Stomach (tissue), 9 donors: ENCODE results near the gene OVCH1. TPM values are rescaled to one million over a fixed set of nuclear protein-coding genes. Genes with fewer than 3 reads are reported as not detected.

ENCODE experiments used
- DNase-seq, 2 donors: peaks; one replicate each; pipeline versions ENCODE4 v3.0.0 to v3.0.0-alpha.2; 2013 to 2019
- H3K27ac ChIP-seq, 5 donors: fragments of 200-600 bp in 4 of 5; sonication (generic) in 4 of 5; one replicate each; pipeline ENCODE4 v1.5.1; 2013 to 2019; ENCODE audit warnings: mild to moderate bottlenecking in 1 of 5, moderate library complexity in 1 of 5
- H3K27me3 ChIP-seq, 3 donors: fragments of 200-600 bp; sonication (generic); one replicate each; pipeline ENCODE4 v1.5.1; 2017 to 2019; ENCODE audit warnings: mixed run types in 1 of 3
- H3K36me3 ChIP-seq, 4 donors: fragments of 200-600 bp; sonication (generic); 1 replicate in 3 of 4; 2 replicates in 1 of 4; pipeline ENCODE4 v1.5.1; 2016 to 2019
- H3K4me1 ChIP-seq, 4 donors: fragments of 200-600 bp; sonication (generic); one replicate each; pipeline ENCODE4 v1.5.1; 2016 to 2019
- H3K4me3 ChIP-seq, 4 donors: fragments of 200-600 bp; sonication (generic) in 3 of 4; one replicate each; pipeline ENCODE4 v1.5.1; 2016 to 2019; ENCODE audit warnings: mild to moderate bottlenecking in 1 of 4
- H3K9me3 ChIP-seq, 4 donors: fragments of 200-600 bp; sonication (generic); one replicate each; pipeline ENCODE4 v1.5.1; 2016 to 2019
- CTCF ChIP-seq, 7 experiments: fragments of 450-650 bp in 4 of 7; fragments of 200-600 bp in 3 of 7; sonication (generic) in 3 of 7; IDR thresholded peaks; one replicate each; pipeline ENCODE4 v1.5.1; 2016 to 2019; ENCODE audit warnings: antibody characterized with exemption in 7 of 7, control low read depth in 2 of 7, mild to moderate bottlenecking in 1 of 7
- EP300 ChIP-seq: sonication (generic); formaldehyde crosslinking; IDR thresholded peaks from one replicate; pipeline ENCODE4 v1.6.1; 2017; ENCODE audit warnings: antibody characterized with exemption
- POLR2A ChIP-seq, 4 donors: fragments of 450-650 bp; IDR thresholded peaks; one replicate each; pipeline ENCODE4 v1.6.1; 2016; ENCODE audit warnings: antibody characterized with exemption in 4 of 4, control low read depth in 2 of 4, mild to moderate bottlenecking in 1 of 4, moderate library complexity in 1 of 4
- POLR2AphosphoS5 ChIP-seq, 3 donors: sonication (generic); formaldehyde crosslinking; IDR thresholded peaks; one replicate each; pipeline ENCODE4 v1.6.1; 2016; ENCODE audit warnings: antibody characterized with exemption in 3 of 3
- WGBS, 5 donors: extraction: QIAGEN DNeasy Blood & Tissue Kit in 3 of 5; methylation state at CpG; one replicate each; pipeline versions ENCODE4 v1.1.5 to v1.1.7; 2013 to 2018; 5-methylcytosine and 5-hydroxymethylcytosine counted together
- intact Hi-C: fragments of 100-400 bp; cut with DNase I; formaldehyde crosslinking; loops from one replicate; pipeline ENCODE4 v1.15.1; 2023; ENCODE audit warnings: low total_unique reads
- polyA plus RNA-seq, 3 donors: library from polyadenylated mRNA; stranded (reverse); fragments of 200-250 nt; gene quantifications; one replicate each; pipeline ENCODE4 v1.2.3, GENCODE V29; 2013
- total RNA-seq, 5 donors: library from RNA; depleted of rRNA; stranded (reverse); fragments of >200 nt; gene quantifications; one replicate each; pipeline versions ENCODE4 v1.1.0 to v1.2.3, GENCODE V29; 2014 to 2016
- donor health status: healthy with polysubstance abuse.
- donor health status: Bipolar disorder and iron deficiency.
- donor health status: healthy.

Gene OVCH1
- total and polyA plus RNA-seq, 8 donors = 0.18 TPM; not detected in 6

GRCh38 chr12:29451888-29452287, 45.6 kb downstream of the OVCH1 start:
- H3K36me3 ChIP-seq = no peaks in the 10 kb centered on the region
- DNase-seq = no peak
- H3K4me3 ChIP-seq = no peak overlapping the region
- TF ChIP-seq POLR2A (IDR thresholded peaks at IDR 0.05) = no peak
- no peak for TF ChIP-seq EP300
- no peak for TF ChIP-seq POLR2AphosphoS5 (IDR thresholded peaks at IDR 0.05)
- no peak for TF ChIP-seq CTCF (IDR thresholded peaks at IDR 0.05)
- H3K27me3 ChIP-seq = no peaks in the 10 kb centered on the region
- H3K27ac ChIP-seq = no peak overlapping the region
- 87 to 95% (median 89%) methylated on average over 2 of the region's 2 CpGs for WGBS, 5 donors
- intact Hi-C loops = no loop called here
- no peaks in the 10 kb centered on the region for H3K9me3 ChIP-seq
- no peaks in the 10 kb centered on the region for H3K4me1 ChIP-seq

- 74 to 88% (median 79%) methylated on average over 4 of the region's 4 CpGs for WGBS, 5 donors
- TF ChIP-seq CTCF (IDR thresholded peaks at IDR 0.05) (no peak), EP300 (no peak), POLR2A (IDR thresholded peaks at IDR 0.05) (no peak), POLR2AphosphoS5 (IDR thresholded peaks at IDR 0.05) (no peak)
- Histone ChIP-seq H3K4me1 (no peaks in the 10 kb centered on the region), H3K9me3 (no peaks in the 10 kb centered on the region), H3K36me3 (no peaks in the 10 kb centered on the region), H3K27me3 (no peaks in the 10 kb centered on the region), H3K4me3 (no peak overlapping the region), H3K27ac (no peak overlapping the region)
- no peak for DNase-seq
- intact Hi-C loops = no loop called here
Observed at GRCh38 chr12:29448157-29448556, 49.3 kb downstream of the OVCH1 start.

- no peak for DNase-seq
- no peaks in the 10 kb centered on the region for H3K27me3 ChIP-seq
- no peaks in the 10 kb centered on the region for H3K4me1 ChIP-seq
- no peaks in the 10 kb centered on the region for H3K9me3 ChIP-seq
- H3K27ac ChIP-seq = no peak overlapping the region
- no peak for TF ChIP-seq POLR2AphosphoS5 (IDR thresholded peaks at IDR 0.05)
- no peak for TF ChIP-seq EP300
- TF ChIP-seq CTCF (IDR thresholded peaks at IDR 0.05) = no peak
- TF ChIP-seq POLR2A (IDR thresholded peaks at IDR 0.05) = no peak
- 68 to 91% (median 83%) methylated on average over 2 of the region's 2 CpGs for WGBS, 5 donors
- intact Hi-C loops = no loop called here
- H3K4me3 ChIP-seq = no peak overlapping the region
- no peaks in the 10 kb centered on the region for H3K36me3 ChIP-seq
Observed at GRCh38 chr12:29447285-29447975, 50.1 kb downstream of the OVCH1 start.

- 72 to 81% (median 77%) methylated on average over 4 of the region's 4 CpGs for WGBS, 5 donors
- H3K36me3 ChIP-seq = no peaks in the 10 kb centered on the region
- H3K9me3 ChIP-seq = peaks cover 0 to 4% (median 2%) of the 10 kb centered on the region in 4 donors
- H3K27ac ChIP-seq = no peak overlapping the region
- intact Hi-C loops = no loop called here
- TF ChIP-seq POLR2AphosphoS5 (IDR thresholded peaks at IDR 0.05) (no peak), POLR2A (IDR thresholded peaks at IDR 0.05) (no peak), EP300 (no peak), CTCF (IDR thresholded peaks at IDR 0.05) (no peak)
- no peaks in the 10 kb centered on the region for H3K27me3 ChIP-seq
- no peak overlapping the region for H3K4me3 ChIP-seq
- no peak for DNase-seq
- no peaks in the 10 kb centered on the region for H3K4me1 ChIP-seq
Observed at GRCh38 chr12:29439506-29439905, 58.0 kb downstream of the OVCH1 start.
